Measurements from ENCODE around the gene GDPD3.

GDPD3 gene

DNA sequence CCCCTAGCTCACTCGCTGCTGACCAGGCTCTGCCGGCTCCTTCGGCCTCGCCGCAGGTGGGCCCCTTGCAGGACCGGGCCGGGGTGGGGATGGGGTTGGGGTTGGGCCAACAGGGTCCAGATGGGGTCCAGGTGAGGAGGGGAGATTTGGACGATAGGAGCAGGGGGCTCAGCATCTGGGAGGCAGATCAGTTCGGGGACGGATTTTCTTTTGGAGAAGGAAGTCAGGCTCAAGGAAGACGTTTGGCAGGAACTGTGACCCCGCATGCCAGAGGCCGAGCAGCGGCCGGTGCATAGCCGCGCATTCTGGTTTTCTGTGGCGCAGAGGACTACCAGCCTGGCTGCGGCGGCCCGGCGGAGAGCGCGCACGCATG lies 48.6 kb downstream of the GDPD3 start:
- no peak for DNase-seq

DNA sequence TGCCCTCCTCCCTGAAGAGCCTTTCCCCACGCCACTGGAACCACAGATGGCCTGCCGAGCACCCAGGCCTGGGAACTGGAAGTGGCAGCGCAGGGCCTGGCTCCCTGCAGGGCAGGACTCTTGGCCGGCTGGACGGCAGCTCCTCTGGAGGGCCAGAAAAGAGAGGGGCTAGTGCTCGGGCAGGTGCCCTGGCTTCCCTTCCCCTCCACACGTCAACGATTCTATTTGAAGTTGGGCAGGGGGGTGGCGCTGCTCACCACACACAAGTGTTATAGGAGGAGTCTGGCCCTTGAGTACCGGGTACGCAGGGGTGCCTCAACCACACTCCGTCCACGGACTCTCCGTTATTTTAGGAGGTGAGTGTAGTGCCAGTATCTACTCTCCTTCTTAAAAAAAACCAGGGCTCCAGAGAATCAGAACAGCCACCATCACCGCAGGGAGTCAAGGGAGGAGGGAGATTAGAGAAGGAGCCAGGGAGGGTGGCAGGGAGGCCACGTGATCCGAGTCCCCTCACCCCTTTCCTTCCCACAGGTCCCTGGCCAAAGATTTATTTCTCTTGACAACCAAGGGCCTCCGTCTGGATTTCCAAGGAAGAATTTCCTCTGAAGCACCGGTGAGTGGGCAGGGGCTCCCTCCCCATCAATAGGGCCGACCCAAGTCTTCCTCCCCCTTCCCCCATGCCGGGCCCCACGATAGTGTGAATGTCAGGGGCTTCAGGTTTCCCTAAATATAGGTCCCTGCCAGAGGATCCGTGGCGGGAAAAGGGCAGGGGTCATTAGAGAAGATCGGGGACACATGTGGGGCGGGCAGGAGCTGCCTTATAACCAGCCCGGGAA lies 49.2 kb downstream of the GDPD3 start:
- Histone ChIP-seq H3K9ac (ENCODE audit: low read length) (peak overlapping the region; percentile 100), H3K23ac (ENCODE audit: low read length) (peak overlapping the region; percentile 85), H3K27ac (ENCODE audit: low read depth, low read length) (peak overlapping the region; percentile 100), H3K4me1 (ENCODE audit: control insufficient read depth, low read depth, low read length) (peaks cover 11% of the 10 kb centered on the region), H4K5ac (ENCODE audit: low read length) (no peak overlapping the region), H3K27me3 (ENCODE audit: insufficient read depth, low read length, poor library complexity) (no peaks in the 10 kb centered on the region), H3K56ac (ENCODE audit: low read length) (peak overlapping the region; percentile 100), H3K79me2 (ENCODE audit: control insufficient read depth, insufficient read depth, low read length) (peaks cover 22% of the 10 kb centered on the region), H2BK5ac (ENCODE audit: low read length) (no peak overlapping the region), H3K4me3 (ENCODE audit: low read length) (peak overlapping the region; percentile 86), H2AK5ac (ENCODE audit: low read length) (no peak overlapping the region), H3K4me2 (ENCODE audit: low read length) (peak overlapping the region; percentile 93), H4K8ac (ENCODE audit: low read depth, low read length) (peak overlapping the region; percentile 28), H3K18ac (ENCODE audit: low read length) (peak overlapping the region; percentile 31), H3K79me1 (ENCODE audit: low read length) (peaks cover 20% of the 10 kb centered on the region), H2BK15ac (replicated peaks; ENCODE audit: low read depth) (no peak overlapping the region), H3K4ac (ENCODE audit: low read depth, low read length) (peak overlapping the region; percentile 98), H2BK120ac (ENCODE audit: low read depth, low read length) (peak overlapping the region; percentile 46), H3K36me3 (ENCODE audit: control insufficient read depth, insufficient read depth, low read length) (peaks cover 11% of the 10 kb centered on the region)
- WGBS (ENCODE audit: extremely low coverage, insufficient coverage, low lambda C conversion rate) = no CpG with 5 or more reads among the region's 27 CpGs
- peak; percentile 77 for DNase-seq

More for the DNA sequence above, 48.6 kb downstream of the GDPD3 start:
- Histone ChIP-seq H3K23ac (ENCODE audit: low read length) (peak overlapping the region; percentile 39), H3K4me3 (ENCODE audit: low read length) (peak overlapping the region; percentile 86), H3K4ac (ENCODE audit: low read depth, low read length) (peak overlapping the region; percentile 98), H4K8ac (ENCODE audit: low read depth, low read length) (no peak overlapping the region), H4K5ac (ENCODE audit: low read length) (no peak overlapping the region), H2BK5ac (ENCODE audit: low read length) (peak overlapping the region; percentile 100), H3K4me1 (ENCODE audit: control insufficient read depth, low read depth, low read length) (peaks cover 11% of the 10 kb centered on the region), H3K4me2 (ENCODE audit: low read length) (peak overlapping the region; percentile 93), H3K9ac (ENCODE audit: low read length) (peak overlapping the region; percentile 100), H2AK5ac (ENCODE audit: low read length) (no peak overlapping the region), H3K27ac (ENCODE audit: low read depth, low read length) (peak overlapping the region; percentile 100), H3K79me2 (ENCODE audit: control insufficient read depth, insufficient read depth, low read length) (peaks cover 25% of the 10 kb centered on the region), H3K18ac (ENCODE audit: low read length) (peak overlapping the region; percentile 31), H3K36me3 (ENCODE audit: control insufficient read depth, insufficient read depth, low read length) (peaks cover 17% of the 10 kb centered on the region), H3K27me3 (ENCODE audit: insufficient read depth, low read length, poor library complexity) (no peaks in the 10 kb centered on the region), H3K79me1 (ENCODE audit: low read length) (peaks cover 25% of the 10 kb centered on the region), H2BK120ac (ENCODE audit: low read depth, low read length) (peak overlapping the region; percentile 46), H2BK15ac (replicated peaks; ENCODE audit: low read depth) (no peak overlapping the region), H3K56ac (ENCODE audit: low read length) (peak overlapping the region; percentile 100)
- WGBS (ENCODE audit: extremely low coverage, insufficient coverage, low lambda C conversion rate) = no CpG with 5 or more reads among the region's 25 CpGs

DNA sequence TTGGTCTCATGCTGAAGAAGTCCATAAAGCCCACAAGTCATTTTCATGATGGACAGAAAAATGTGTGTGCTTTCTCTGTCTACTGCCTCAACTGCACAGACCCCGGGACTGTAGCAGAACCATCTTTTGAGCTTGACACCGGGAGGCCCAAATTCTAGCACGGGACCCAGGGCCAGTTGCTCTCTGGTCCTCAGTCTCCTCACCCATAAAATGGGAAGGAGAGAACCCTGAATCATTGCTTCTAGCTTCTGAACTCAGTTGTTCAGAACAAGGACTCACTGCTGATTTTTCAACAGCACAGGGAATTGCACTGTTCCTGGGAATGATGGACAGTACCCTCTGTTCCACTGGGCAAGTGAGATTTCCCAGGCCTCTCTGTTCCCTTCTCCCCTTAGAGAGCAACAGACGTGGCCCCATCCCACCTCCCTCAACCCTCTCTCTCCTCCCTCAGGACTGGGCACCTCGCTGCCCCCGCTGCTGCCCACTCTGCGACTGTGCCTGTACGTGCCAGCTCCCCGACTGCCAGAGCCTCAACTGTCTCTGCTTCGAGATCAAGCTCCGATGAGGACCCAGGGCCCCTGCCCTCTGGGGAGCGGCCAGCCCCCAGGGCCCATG lies 50.0 kb downstream of the GDPD3 start:
- peaks cover 14% of the 10 kb centered on the region for H3K79me1 ChIP-seq (ENCODE audit: low read length)
- H3K36me3 ChIP-seq (ENCODE audit: control insufficient read depth, insufficient read depth, low read length) = peaks cover 6% of the 10 kb centered on the region

DNA sequence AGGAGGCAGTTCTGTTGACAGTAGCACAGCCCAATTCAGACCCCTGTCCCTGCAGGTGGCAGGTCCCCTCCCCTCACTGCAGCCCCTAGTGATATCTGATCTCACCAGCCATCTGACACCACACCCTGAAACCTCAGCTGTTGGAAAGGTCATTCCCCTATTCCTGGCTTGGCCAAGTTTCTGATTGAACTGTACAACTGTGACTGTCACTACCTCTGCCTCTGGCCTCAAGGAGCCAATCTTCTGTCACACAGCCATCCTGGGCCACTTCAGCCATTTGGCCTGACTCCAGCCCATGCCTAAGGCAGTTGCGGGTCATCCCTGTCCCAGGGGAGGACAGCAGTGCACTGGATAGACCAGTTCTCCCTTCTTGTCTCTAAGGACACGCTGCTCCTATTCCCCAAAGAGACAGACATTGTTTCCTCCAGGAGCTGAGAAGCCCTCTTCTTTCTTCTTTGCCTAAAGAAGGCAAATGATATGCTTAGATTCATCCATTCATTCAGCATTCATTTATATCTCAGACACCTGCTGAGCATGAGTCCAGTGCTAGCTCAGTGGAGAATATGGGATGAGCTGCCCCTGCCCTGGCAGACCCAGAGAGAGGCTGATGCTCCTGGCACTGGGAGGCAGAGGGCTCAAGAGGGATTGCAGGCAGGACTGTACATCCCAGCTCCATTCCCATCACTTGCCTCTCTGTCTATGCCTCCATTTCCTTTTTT lies 52.3 kb downstream of the GDPD3 start:
- Histone ChIP-seq H3K18ac (ENCODE audit: low read length) (no peak overlapping the region), H3K4me1 (ENCODE audit: control insufficient read depth, low read depth, low read length) (peaks cover 5% of the 10 kb centered on the region), H3K27ac (ENCODE audit: low read depth, low read length) (no peak overlapping the region), H3K56ac (ENCODE audit: low read length) (no peak overlapping the region), H2BK15ac (replicated peaks; ENCODE audit: low read depth) (no peak overlapping the region), H3K36me3 (ENCODE audit: control insufficient read depth, insufficient read depth, low read length) (no peaks in the 10 kb centered on the region), H4K5ac (ENCODE audit: low read length) (no peak overlapping the region), H2BK5ac (ENCODE audit: low read length) (no peak overlapping the region), H3K9ac (ENCODE audit: low read length) (no peak overlapping the region), H3K4me3 (ENCODE audit: low read length) (no peak overlapping the region), H3K4ac (ENCODE audit: low read depth, low read length) (no peak overlapping the region), H2BK120ac (ENCODE audit: low read depth, low read length) (no peak overlapping the region), H2AK5ac (ENCODE audit: low read length) (no peak overlapping the region), H3K23ac (ENCODE audit: low read length) (no peak overlapping the region), H3K4me2 (ENCODE audit: low read length) (no peak overlapping the region), H4K8ac (ENCODE audit: low read depth, low read length) (no peak overlapping the region), H3K79me1 (ENCODE audit: low read length) (peaks cover 2% of the 10 kb centered on the region), H3K27me3 (ENCODE audit: insufficient read depth, low read length, poor library complexity) (no peaks in the 10 kb centered on the region), H3K79me2 (ENCODE audit: control insufficient read depth, insufficient read depth, low read length) (peaks cover 4% of the 10 kb centered on the region)
- no peak for DNase-seq
- no CpG with 5 or more reads among the region's 2 CpGs for WGBS (ENCODE audit: extremely low coverage, insufficient coverage, low lambda C conversion rate)

More for the DNA sequence above, 50.0 kb downstream of the GDPD3 start:
- Histone ChIP-seq H3K4me2 (ENCODE audit: low read length) (peak overlapping the region; percentile 93), H3K4ac (ENCODE audit: low read depth, low read length) (no peak overlapping the region), H3K27me3 (ENCODE audit: insufficient read depth, low read length, poor library complexity) (no peaks in the 10 kb centered on the region), H4K8ac (ENCODE audit: low read depth, low read length) (no peak overlapping the region), H3K56ac (ENCODE audit: low read length) (peak overlapping the region; percentile 100), H3K23ac (ENCODE audit: low read length) (peak overlapping the region; percentile 85), H4K5ac (ENCODE audit: low read length) (no peak overlapping the region), H3K4me1 (ENCODE audit: control insufficient read depth, low read depth, low read length) (peaks cover 11% of the 10 kb centered on the region), H3K9ac (ENCODE audit: low read length) (peak overlapping the region; percentile 100), H2BK5ac (ENCODE audit: low read length) (no peak overlapping the region), H3K27ac (ENCODE audit: low read depth, low read length) (no peak overlapping the region), H3K18ac (ENCODE audit: low read length) (no peak overlapping the region), H3K4me3 (ENCODE audit: low read length) (no peak overlapping the region), H2BK15ac (replicated peaks; ENCODE audit: low read depth) (no peak overlapping the region), H2BK120ac (ENCODE audit: low read depth, low read length) (no peak overlapping the region), H3K79me2 (ENCODE audit: control insufficient read depth, insufficient read depth, low read length) (peaks cover 21% of the 10 kb centered on the region), H2AK5ac (ENCODE audit: low read length) (peak overlapping the region; percentile 58)
- no peak for DNase-seq
- WGBS (ENCODE audit: extremely low coverage, insufficient coverage, low lambda C conversion rate) = no CpG with 5 or more reads among the region's 12 CpGs

DNA sequence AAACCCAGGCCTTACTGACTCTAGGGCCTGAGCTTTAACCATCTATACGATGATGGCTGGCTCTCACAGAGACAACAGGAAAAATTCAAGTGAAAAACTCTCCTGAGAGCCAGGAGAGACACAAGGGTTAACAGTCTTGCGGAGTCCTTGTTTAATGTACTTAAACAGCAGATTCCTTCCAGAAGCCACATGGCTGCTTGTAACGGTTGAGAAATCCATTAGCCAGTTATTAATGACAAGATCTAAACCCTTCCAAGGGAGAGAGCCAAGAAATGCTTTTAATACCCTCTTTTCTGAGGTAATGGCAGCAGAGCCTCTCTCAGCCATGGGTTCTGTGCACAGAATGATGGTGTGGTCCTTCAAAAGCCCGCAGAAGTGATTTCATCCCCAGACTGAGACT lies 53.0 kb downstream of the GDPD3 start:
- no peak overlapping the region for H3K27ac ChIP-seq (ENCODE audit: low read depth, low read length)
- H3K9ac ChIP-seq (ENCODE audit: low read length) = no peak overlapping the region

More for the DNA sequence above, 53.0 kb downstream of the GDPD3 start:
- no peaks in the 10 kb centered on the region for H3K27me3 ChIP-seq (ENCODE audit: insufficient read depth, low read length, poor library complexity)
- no peak overlapping the region for H3K56ac ChIP-seq (ENCODE audit: low read length)
- no peak overlapping the region for H4K5ac ChIP-seq (ENCODE audit: low read length)
- H2BK120ac ChIP-seq (ENCODE audit: low read depth, low read length) = no peak overlapping the region
- no peak overlapping the region for H2AK5ac ChIP-seq (ENCODE audit: low read length)
- DNase-seq = no peak
- WGBS (ENCODE audit: extremely low coverage, insufficient coverage, low lambda C conversion rate) = no CpG with 5 or more reads among the region's 4 CpGs
- no peak overlapping the region for H3K4ac ChIP-seq (ENCODE audit: low read depth, low read length)
- H2BK5ac ChIP-seq (ENCODE audit: low read length) = no peak overlapping the region
- no peak overlapping the region for H3K23ac ChIP-seq (ENCODE audit: low read length)
- no peak overlapping the region for H3K4me3 ChIP-seq (ENCODE audit: low read length)
- no peaks in the 10 kb centered on the region for H3K79me2 ChIP-seq (ENCODE audit: control insufficient read depth, insufficient read depth, low read length)
- H4K8ac ChIP-seq (ENCODE audit: low read depth, low read length) = no peak overlapping the region
- H3K4me1 ChIP-seq (ENCODE audit: control insufficient read depth, low read depth, low read length) = peaks cover 5% of the 10 kb centered on the region
- H3K79me1 ChIP-seq (ENCODE audit: low read length) = peaks cover 2% of the 10 kb centered on the region
- H3K18ac ChIP-seq (ENCODE audit: low read length) = no peak overlapping the region
- no peak overlapping the region for H2BK15ac ChIP-seq (replicated peaks; ENCODE audit: low read depth)
- no peak overlapping the region for H3K4me2 ChIP-seq (ENCODE audit: low read length)
- no peaks in the 10 kb centered on the region for H3K36me3 ChIP-seq (ENCODE audit: control insufficient read depth, insufficient read depth, low read length)

Data from mesendoderm (in vitro differentiated cells).